ENCODE results near the gene ATP2C2.

The ATP2C2 gene

GRCh38 chr16:84373907-84374489 is 5.7 kb downstream of the ATP2C2 start:
- H3K9me3 ChIP-seq (replicated peaks; ENCODE audit: insufficient read depth, low read length): no peaks in the 10 kb centered on the region
- H3K4me2 ChIP-seq (ENCODE audit: low read depth, low read length): no peak overlapping the region
- H3K36me3 ChIP-seq (replicated peaks; ENCODE audit: insufficient read depth, low read length): no peaks in the 10 kb centered on the region
- H3K27ac ChIP-seq (ENCODE audit: low read length): no peak overlapping the region
- H3K4me3 ChIP-seq (ENCODE audit: low read length): no peak overlapping the region
- H4K20me1 ChIP-seq (ENCODE audit: insufficient read depth, low read length): no peaks in the 10 kb centered on the region
- no peaks in the 10 kb centered on the region for H3K9me2 ChIP-seq (replicated peaks; ENCODE audit: insufficient read depth, low read length)
- no peak for DNase-seq
- no peaks in the 10 kb centered on the region for H3K79me2 ChIP-seq (ENCODE audit: low read length)
- no peak overlapping the region for H3K9ac ChIP-seq (ENCODE audit: low read length)
- H3K4me1 ChIP-seq (ENCODE audit: low read length): no peaks in the 10 kb centered on the region
- peaks cover 12% of the 10 kb centered on the region for H3K27me3 ChIP-seq (replicated peaks; ENCODE audit: insufficient read depth, low read length)
- no peak for TF ChIP-seq CTCF (IDR thresholded peaks at IDR 0.05; ENCODE audit: low read length)
- TF ChIP-seq EZH2 (optimal IDR thresholded peaks at IDR 0.05; ENCODE audit: low read depth, low read length): no peak
- no peak for TF ChIP-seq EZH2phosphoT487 (IDR thresholded peaks at IDR 0.05; ENCODE audit: low read length)
- H2AFZ ChIP-seq (ENCODE audit: low read length): no peak overlapping the region
- H3F3A ChIP-seq (ENCODE audit: insufficient read depth, low read length): no peaks in the 10 kb centered on the region

GRCh38 chr16:84378099-84378498 is 9.8 kb downstream of the ATP2C2 start:
- no peaks in the 10 kb centered on the region for H3K4me1 ChIP-seq (ENCODE audit: low read length)
- H3F3A ChIP-seq (ENCODE audit: insufficient read depth, low read length): no peaks in the 10 kb centered on the region
- no peaks in the 10 kb centered on the region for H3K36me3 ChIP-seq (replicated peaks; ENCODE audit: insufficient read depth, low read length)
- no peak overlapping the region for H3K4me2 ChIP-seq (ENCODE audit: low read depth, low read length)
- no peaks in the 10 kb centered on the region for H4K20me1 ChIP-seq (ENCODE audit: insufficient read depth, low read length)
- no peaks in the 10 kb centered on the region for H3K9me2 ChIP-seq (replicated peaks; ENCODE audit: insufficient read depth, low read length)
- H2AFZ ChIP-seq (ENCODE audit: low read length): no peak overlapping the region
- no peaks in the 10 kb centered on the region for H3K79me2 ChIP-seq (ENCODE audit: low read length)
- no peak overlapping the region for H3K4me3 ChIP-seq (ENCODE audit: low read length)
- no peak for TF ChIP-seq CTCF (IDR thresholded peaks at IDR 0.05; ENCODE audit: low read length)
- no peak for TF ChIP-seq EZH2phosphoT487 (IDR thresholded peaks at IDR 0.05; ENCODE audit: low read length)
- no peak for TF ChIP-seq EZH2 (optimal IDR thresholded peaks at IDR 0.05; ENCODE audit: low read depth, low read length)
- DNase-seq: no peak
- H3K27ac ChIP-seq (ENCODE audit: low read length): no peak overlapping the region
- no peaks in the 10 kb centered on the region for H3K9me3 ChIP-seq (replicated peaks; ENCODE audit: insufficient read depth, low read length)
- peaks cover 17% of the 10 kb centered on the region for H3K27me3 ChIP-seq (replicated peaks; ENCODE audit: insufficient read depth, low read length)
- no peak overlapping the region for H3K9ac ChIP-seq (ENCODE audit: low read length)

GRCh38 chr16:84378567-84378966 is 10.2 kb downstream of the ATP2C2 start:
- no peaks in the 10 kb centered on the region for H3F3A ChIP-seq (ENCODE audit: insufficient read depth, low read length)
- no peak overlapping the region for H3K9ac ChIP-seq (ENCODE audit: low read length)
- H3K27me3 ChIP-seq (replicated peaks; ENCODE audit: insufficient read depth, low read length): peaks cover 17% of the 10 kb centered on the region
- no peaks in the 10 kb centered on the region for H3K36me3 ChIP-seq (replicated peaks; ENCODE audit: insufficient read depth, low read length)
- no peaks in the 10 kb centered on the region for H3K79me2 ChIP-seq (ENCODE audit: low read length)
- H3K9me2 ChIP-seq (replicated peaks; ENCODE audit: insufficient read depth, low read length): no peaks in the 10 kb centered on the region
- no peak overlapping the region for H3K4me2 ChIP-seq (ENCODE audit: low read depth, low read length)
- H3K9me3 ChIP-seq (replicated peaks; ENCODE audit: insufficient read depth, low read length): no peaks in the 10 kb centered on the region
- TF ChIP-seq EZH2 (optimal IDR thresholded peaks at IDR 0.05; ENCODE audit: low read depth, low read length) (no peak), EZH2phosphoT487 (IDR thresholded peaks at IDR 0.05; ENCODE audit: low read length) (no peak), CTCF (IDR thresholded peaks at IDR 0.05; ENCODE audit: low read length) (no peak)
- no peak overlapping the region for H3K27ac ChIP-seq (ENCODE audit: low read length)
- no peaks in the 10 kb centered on the region for H4K20me1 ChIP-seq (ENCODE audit: insufficient read depth, low read length)
- no peaks in the 10 kb centered on the region for H3K4me1 ChIP-seq (ENCODE audit: low read length)
- no peak overlapping the region for H3K4me3 ChIP-seq (ENCODE audit: low read length)
- H2AFZ ChIP-seq (ENCODE audit: low read length): no peak overlapping the region
- no peak for DNase-seq
